Activated naive CD8-positive, alpha-beta T cell treated with anti-CD3 and anti-CD28 coated beads for 36 hours (primary cell): ENCODE measurements around the gene ZDHHC9. TPM values are rescaled to one million over a fixed set of nuclear protein-coding genes. Genes with fewer than 3 reads are reported as not detected.

Experiments
- DNase-seq: peaks from one replicate; pipeline ENCODE4 v3.0.0; 2021
- H3K27ac Mint-ChIP-seq: one replicate; pipeline ENCODE4 v1.8.0; 2022; ENCODE audit warnings: mild to moderate bottlenecking, moderate library complexity, mixed read lengths
- H3K27me3 Mint-ChIP-seq: one replicate; pipeline ENCODE4 v1.8.0; 2022; ENCODE audit warnings: mild to moderate bottlenecking, mixed read lengths
- H3K36me3 Mint-ChIP-seq: one replicate; pipeline ENCODE4 v1.8.0; 2021; ENCODE audit warnings: mild to moderate bottlenecking, mixed read lengths
- H3K4me1 Mint-ChIP-seq: one replicate; pipeline ENCODE4 v1.8.0; 2021; ENCODE audit warnings: mixed read lengths
- H3K4me3 Mint-ChIP-seq: one replicate; pipeline ENCODE4 v1.8.0; 2022; ENCODE audit warnings: mild to moderate bottlenecking, moderate library complexity, mixed read lengths
- H3K9me3 Mint-ChIP-seq: one replicate; pipeline ENCODE4 v1.8.0; 2022; ENCODE audit warnings: mixed read lengths
- total RNA-seq, 2 experiments: library from RNA; stranded (reverse); gene quantifications; one replicate each; pipeline ENCODE4 v1.2.3, GENCODE V29; 2021

The ZDHHC9 gene
- total RNA-seq, 2 experiments from 2014 or later, result 10.9 to 12.8 TPM

GRCh38 chrX:129783291-129783713 is 60.4 kb downstream of the ZDHHC9 start:
- no peak for DNase-seq
- H3K4me3 Mint-ChIP-seq, result peak overlapping the region; percentile 86
- H3K36me3 Mint-ChIP-seq, result peaks cover 68% of the 10 kb centered on the region

GRCh38 chrX:129782706-129783105 is 61.0 kb downstream of the ZDHHC9 start:
- Mint-ChIP-seq H3K9me3 (no peaks in the 10 kb centered on the region), H3K36me3 (peaks cover 68% of the 10 kb centered on the region), H3K27me3 (no peaks in the 10 kb centered on the region)

More at GRCh38 chrX:129783291-129783713, 60.4 kb downstream of the ZDHHC9 start:
- peak overlapping the region; percentile 87 for H3K27ac Mint-ChIP-seq
- H3K4me1 Mint-ChIP-seq, result peaks cover 53% of the 10 kb centered on the region
- no peaks in the 10 kb centered on the region for H3K27me3 Mint-ChIP-seq
- no peaks in the 10 kb centered on the region for H3K9me3 Mint-ChIP-seq

GRCh38 chrX:129781680-129782495 is 61.8 kb downstream of the ZDHHC9 start:
- peak; percentile 30 for DNase-seq
- no peaks in the 10 kb centered on the region for H3K9me3 Mint-ChIP-seq
- no peaks in the 10 kb centered on the region for H3K27me3 Mint-ChIP-seq
- peak overlapping the region; percentile 86 for H3K4me3 Mint-ChIP-seq
- peaks cover 52% of the 10 kb centered on the region for H3K4me1 Mint-ChIP-seq
- peaks cover 61% of the 10 kb centered on the region for H3K36me3 Mint-ChIP-seq
- peak overlapping the region; percentile 87 for H3K27ac Mint-ChIP-seq

More at GRCh38 chrX:129782706-129783105, 61.0 kb downstream of the ZDHHC9 start:
- DNase-seq, result no peak
- Mint-ChIP-seq H3K4me1 (peaks cover 56% of the 10 kb centered on the region), H3K4me3 (peak overlapping the region; percentile 86), H3K27ac (peak overlapping the region; percentile 87)

GRCh38 chrX:129781134-129781672 is 62.5 kb downstream of the ZDHHC9 start:
- H3K36me3 Mint-ChIP-seq, result peaks cover 57% of the 10 kb centered on the region
- H3K27me3 Mint-ChIP-seq, result no peaks in the 10 kb centered on the region
- DNase-seq, result peak; percentile 81
- peaks cover 53% of the 10 kb centered on the region for H3K4me1 Mint-ChIP-seq
- H3K27ac Mint-ChIP-seq, result peak overlapping the region; percentile 89
- no peaks in the 10 kb centered on the region for H3K9me3 Mint-ChIP-seq
- H3K4me3 Mint-ChIP-seq, result peak overlapping the region; percentile 86

- H3K27ac Mint-ChIP-seq, result peak overlapping the region; percentile 89
- H3K36me3 Mint-ChIP-seq, result peaks cover 52% of the 10 kb centered on the region
- peaks cover 47% of the 10 kb centered on the region for H3K4me1 Mint-ChIP-seq
- H3K9me3 Mint-ChIP-seq, result no peaks in the 10 kb centered on the region
- peak overlapping the region; percentile 81 for H3K4me3 Mint-ChIP-seq
- DNase-seq, result no peak
- no peaks in the 10 kb centered on the region for H3K27me3 Mint-ChIP-seq
Measured at GRCh38 chrX:129780441-129781105, 63.1 kb downstream of the ZDHHC9 start.

- H3K27ac Mint-ChIP-seq, result peak within 1 kb of the TSS; percentile 89
- peak; percentile 65 for DNase-seq
- no peaks in the 10 kb centered on the region for H3K9me3 Mint-ChIP-seq
- peaks cover 48% of the 10 kb centered on the region for H3K4me1 Mint-ChIP-seq
- H3K4me3 Mint-ChIP-seq, result peak within 1 kb of the TSS; percentile 81
- no peaks in the 10 kb centered on the region for H3K27me3 Mint-ChIP-seq
- peaks cover 45% of the 10 kb centered on the region for H3K36me3 Mint-ChIP-seq
Measured at GRCh38 chrX:129779747-129780146, 63.9 kb downstream of the ZDHHC9 start, which contains the start of gene SASH3. TSS of gene SASH3 (plus strand) at chrX:129779949. CDS start at chrX:129780098, 149 bp downstream.

- H3K27ac Mint-ChIP-seq, result peak overlapping the region; percentile 89
- H3K9me3 Mint-ChIP-seq, result no peaks in the 10 kb centered on the region
- H3K27me3 Mint-ChIP-seq, result no peaks in the 10 kb centered on the region
- peaks cover 45% of the 10 kb centered on the region for H3K4me1 Mint-ChIP-seq
- H3K4me3 Mint-ChIP-seq, result peak overlapping the region; percentile 81
- peaks cover 40% of the 10 kb centered on the region for H3K36me3 Mint-ChIP-seq
- DNase-seq, result no peak
Measured at GRCh38 chrX:129779086-129779672, 64.5 kb downstream of the ZDHHC9 start.

GRCh38 chrX:129777218-129778030 is 66.3 kb downstream of the ZDHHC9 start:
- Mint-ChIP-seq H3K4me3 (peak overlapping the region; percentile 80), H3K9me3 (no peaks in the 10 kb centered on the region), H3K36me3 (peaks cover 23% of the 10 kb centered on the region), H3K4me1 (peaks cover 42% of the 10 kb centered on the region), H3K27ac (peak overlapping the region; percentile 89), H3K27me3 (no peaks in the 10 kb centered on the region)
- DNase-seq, result peak; percentile 76

- no peaks in the 10 kb centered on the region for H3K9me3 Mint-ChIP-seq
- no peak for DNase-seq
- no peak overlapping the region for H3K4me3 Mint-ChIP-seq
- H3K27ac Mint-ChIP-seq, result peak overlapping the region; percentile 87
- peaks cover 51% of the 10 kb centered on the region for H3K4me1 Mint-ChIP-seq
- no peaks in the 10 kb centered on the region for H3K27me3 Mint-ChIP-seq
- peaks cover 2% of the 10 kb centered on the region for H3K36me3 Mint-ChIP-seq
Measured at GRCh38 chrX:129773649-129774458, 69.8 kb downstream of the ZDHHC9 start.

GRCh38 chrX:129772796-129773431 is 70.8 kb downstream of the ZDHHC9 start:
- H3K4me3 Mint-ChIP-seq, result peak overlapping the region; percentile 50
- peaks cover 54% of the 10 kb centered on the region for H3K4me1 Mint-ChIP-seq
- no peaks in the 10 kb centered on the region for H3K27me3 Mint-ChIP-seq
- DNase-seq, result peak; percentile 46
- H3K27ac Mint-ChIP-seq, result peak overlapping the region; percentile 87
- no peaks in the 10 kb centered on the region for H3K9me3 Mint-ChIP-seq
- peaks cover 2% of the 10 kb centered on the region for H3K36me3 Mint-ChIP-seq

GRCh38 chrX:129771266-129771995 is 72.3 kb downstream of the ZDHHC9 start:
- Mint-ChIP-seq H3K4me1 (peaks cover 53% of the 10 kb centered on the region), H3K27me3 (no peaks in the 10 kb centered on the region), H3K36me3 (peaks cover 2% of the 10 kb centered on the region), H3K4me3 (peak overlapping the region; percentile 34), H3K27ac (peak overlapping the region; percentile 91), H3K9me3 (no peaks in the 10 kb centered on the region)
- DNase-seq, result no peak

GRCh38 chrX:129769467-129770154 is 74.1 kb downstream of the ZDHHC9 start:
- H3K4me1 Mint-ChIP-seq, result peaks cover 45% of the 10 kb centered on the region

More at GRCh38 chrX:129769467-129770154, 74.1 kb downstream of the ZDHHC9 start:
- Mint-ChIP-seq H3K27ac (peak overlapping the region; percentile 85), H3K36me3 (peaks cover 2% of the 10 kb centered on the region), H3K27me3 (no peaks in the 10 kb centered on the region), H3K9me3 (no peaks in the 10 kb centered on the region), H3K4me3 (peak overlapping the region; percentile 58)
- DNase-seq, result peak; percentile 61
